NCI-H510A treated with DMSO at 0.1 percent for 48 hours (cell line): ENCODE data around the gene CTSA.
A peak's percentile ranks its signal among the peaks of the same experiment; 100 is the strongest.
"Not testable (repeated sequence)": the region's sequence is repeated elsewhere in the genome, so short reads cannot be mapped to it uniquely, and the experiment has no call there.

ENCODE experiments used
- DNase-seq: peaks from one replicate; lab custom pipeline; 2025; lab: John Stamatoyannopoulos, UW

CTSA gene

DNA sequence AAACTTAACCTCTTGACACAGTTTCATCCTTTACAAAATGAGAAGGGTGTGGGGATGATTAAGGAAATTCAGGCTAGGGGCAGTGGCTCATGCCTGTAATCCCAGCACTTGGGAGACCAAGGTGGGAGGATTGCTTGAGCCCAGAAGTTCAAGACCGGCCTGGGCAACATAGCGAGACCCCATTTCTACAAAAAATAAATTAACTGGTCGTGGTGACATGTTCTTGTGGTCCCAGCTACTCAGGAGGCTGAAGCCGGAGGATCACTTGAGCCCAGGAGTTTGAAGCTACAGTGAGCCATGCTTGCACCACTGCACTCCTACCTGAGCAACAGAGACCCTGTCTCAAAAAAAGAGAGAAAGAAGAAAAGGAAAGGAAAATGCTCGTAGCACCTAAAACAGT is 24.7 kb upstream of the CTSA start:
- no peak for DNase-seq

- no peak for DNase-seq
Measured at GRCh38 chr20:45867136-45867818, 23.9 kb upstream of the CTSA start.

DNA sequence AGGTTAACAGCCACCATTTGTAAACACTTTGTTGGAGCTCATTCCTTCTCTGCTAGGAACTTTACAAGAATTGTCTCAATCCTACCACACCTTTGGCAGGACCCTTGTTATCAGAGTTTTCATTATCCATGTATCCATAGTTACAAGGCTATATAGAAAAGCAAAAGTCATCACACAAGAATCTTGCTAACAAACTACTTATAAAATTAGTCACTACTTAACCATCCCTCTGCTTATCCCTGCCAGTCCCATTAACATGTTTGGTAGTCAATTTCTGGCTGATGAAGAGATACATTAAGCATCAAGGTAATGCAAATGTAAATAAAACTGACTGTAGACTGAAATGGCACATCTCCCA is 23.3 kb upstream of the CTSA start:
- no peak for DNase-seq

- DNase-seq, result peak; percentile 10
Measured at GRCh38 chr20:45872626-45873025, 18.5 kb upstream of the CTSA start.

GRCh38 chr20:45873409-45874103 is 17.6 kb upstream of the CTSA start:
- DNase-seq, result no peak

DNA sequence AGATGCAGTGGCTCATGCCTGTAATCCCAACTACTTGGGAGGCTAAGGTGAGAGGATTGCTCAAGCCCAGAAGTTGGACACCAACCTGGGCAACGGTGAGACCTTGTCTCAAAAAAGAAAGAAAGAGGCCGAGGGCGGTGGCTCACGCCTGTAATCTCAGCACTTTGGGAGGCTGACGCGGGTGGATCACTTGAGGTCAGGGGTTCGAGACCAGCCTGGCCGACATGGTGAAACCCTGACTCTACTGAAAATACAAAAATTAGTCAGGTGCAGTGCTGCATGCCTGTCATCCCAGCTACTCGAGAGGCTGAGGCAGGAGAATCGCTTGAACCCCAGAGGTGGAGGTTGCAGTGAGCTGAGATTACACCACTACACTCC is 17.0 kb upstream of the CTSA start:
- not testable (repeated sequence) for DNase-seq

GRCh38 chr20:45874576-45874975 is 16.6 kb upstream of the CTSA start:
- no peak for DNase-seq

DNA sequence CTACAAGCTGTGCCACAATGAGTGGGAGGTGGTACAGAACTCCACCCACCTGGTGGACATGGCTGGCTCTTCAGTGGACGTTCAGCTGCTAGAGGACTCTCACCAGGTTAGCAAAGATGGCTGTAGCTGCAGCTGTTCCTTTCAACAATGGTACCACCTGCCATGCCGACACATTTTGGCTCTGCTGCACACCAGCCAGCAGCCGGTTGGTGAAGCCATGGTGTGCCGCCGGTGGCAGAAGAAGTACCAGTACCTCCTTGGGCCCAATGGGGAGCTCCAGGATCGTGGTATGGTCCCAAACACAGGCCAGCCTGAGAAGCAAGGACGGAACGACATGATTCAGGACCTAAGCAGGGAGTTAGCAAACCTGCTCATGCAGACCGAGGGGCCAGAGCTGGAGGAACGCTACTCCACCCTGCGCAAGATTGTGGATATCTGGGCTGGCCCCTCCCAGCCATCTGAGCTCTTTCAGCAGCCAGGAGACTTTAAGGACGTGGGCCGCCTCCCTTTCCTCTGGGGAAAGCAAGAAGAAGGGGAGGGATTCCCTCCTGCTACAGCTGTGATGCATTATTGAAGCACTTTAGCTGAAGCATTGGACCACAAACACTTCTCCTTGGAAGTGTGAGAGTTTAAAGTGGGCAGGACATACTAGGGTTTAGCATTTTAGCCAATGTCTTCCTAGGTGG is 12.9 kb upstream of the CTSA start:
- no peak for DNase-seq

GRCh38 chr20:45880988-45881788 is 9.9 kb upstream of the CTSA start, which contains the start of gene ZSWIM1:
TSS of gene ZSWIM1 (plus strand) at chr20:45881227. CDS start at chr20:45882593, 1,366 bp downstream.
- DNase-seq, result peak; percentile 98

GRCh38 chr20:45882469-45883099 is 8.6 kb upstream of the CTSA start:
- DNase-seq, result no peak

DNA sequence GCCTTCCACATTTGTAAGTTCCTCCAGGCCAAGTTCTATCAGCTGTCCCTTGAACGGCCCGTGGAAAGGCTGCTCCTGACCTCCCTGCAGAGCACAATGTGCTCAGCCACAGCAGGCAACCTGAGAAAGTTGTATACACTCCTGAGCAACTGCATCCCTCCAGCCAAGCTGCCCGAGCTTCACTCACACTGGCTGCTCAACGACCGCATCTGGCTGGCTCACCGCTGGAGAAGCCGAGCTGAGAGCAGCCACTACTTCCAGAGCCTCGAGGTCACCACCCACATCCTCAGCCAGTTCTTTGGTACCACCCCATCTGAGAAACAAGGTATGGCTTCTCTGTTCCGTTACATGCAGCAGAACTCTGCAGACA is 8.1 kb upstream of the CTSA start:
- no peak for DNase-seq

GRCh38 chr20:45886590-45887345 is 4.4 kb upstream of the CTSA start:
- no peak for DNase-seq

DNA sequence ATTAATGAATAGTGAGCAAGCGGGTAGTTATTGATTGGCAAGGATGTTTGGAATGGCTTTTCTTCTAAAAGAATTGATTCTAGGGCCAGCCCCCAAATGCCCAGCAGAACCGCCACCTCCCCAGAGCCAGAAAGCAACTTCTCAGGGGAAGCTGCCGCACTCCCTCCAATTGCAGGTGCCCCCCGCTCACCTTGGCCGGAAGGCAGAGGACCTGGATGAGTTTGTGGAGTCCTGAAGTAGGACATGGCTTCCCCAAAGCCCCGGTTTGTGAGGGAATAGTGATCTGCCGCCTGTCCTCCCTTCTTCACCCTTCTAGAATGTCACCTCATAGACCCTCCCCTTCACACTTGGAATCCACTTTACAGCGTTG is 3.8 kb upstream of the CTSA start, which contains the start of gene SPATA25:
Gene SPATA25 (minus strand): TSS at position 277 of the 370 bp plus-strand sequence. CDS start 32 bp downstream, at position 245.
- no peak for DNase-seq

DNA sequence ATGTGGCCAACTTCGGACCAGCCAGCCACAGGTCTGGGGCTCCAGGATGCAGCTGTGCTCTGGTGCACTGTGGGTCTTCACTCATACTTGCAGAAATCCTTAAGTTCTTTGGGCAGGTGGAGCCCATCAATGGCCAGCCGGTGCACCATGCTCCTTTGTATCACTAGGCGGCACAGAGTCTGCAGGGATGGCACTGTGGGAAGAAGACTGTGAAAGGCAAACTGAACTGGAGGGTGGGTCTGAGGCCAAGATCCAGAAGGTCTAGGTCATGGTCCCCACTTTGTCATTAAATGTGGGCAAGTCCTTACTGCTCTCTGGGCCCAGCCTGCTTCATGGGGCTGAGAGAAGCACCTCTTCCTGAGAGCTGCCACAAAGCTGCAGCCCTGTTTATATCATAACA is 2.5 kb upstream of the CTSA start:
- DNase-seq, result no peak

DNA sequence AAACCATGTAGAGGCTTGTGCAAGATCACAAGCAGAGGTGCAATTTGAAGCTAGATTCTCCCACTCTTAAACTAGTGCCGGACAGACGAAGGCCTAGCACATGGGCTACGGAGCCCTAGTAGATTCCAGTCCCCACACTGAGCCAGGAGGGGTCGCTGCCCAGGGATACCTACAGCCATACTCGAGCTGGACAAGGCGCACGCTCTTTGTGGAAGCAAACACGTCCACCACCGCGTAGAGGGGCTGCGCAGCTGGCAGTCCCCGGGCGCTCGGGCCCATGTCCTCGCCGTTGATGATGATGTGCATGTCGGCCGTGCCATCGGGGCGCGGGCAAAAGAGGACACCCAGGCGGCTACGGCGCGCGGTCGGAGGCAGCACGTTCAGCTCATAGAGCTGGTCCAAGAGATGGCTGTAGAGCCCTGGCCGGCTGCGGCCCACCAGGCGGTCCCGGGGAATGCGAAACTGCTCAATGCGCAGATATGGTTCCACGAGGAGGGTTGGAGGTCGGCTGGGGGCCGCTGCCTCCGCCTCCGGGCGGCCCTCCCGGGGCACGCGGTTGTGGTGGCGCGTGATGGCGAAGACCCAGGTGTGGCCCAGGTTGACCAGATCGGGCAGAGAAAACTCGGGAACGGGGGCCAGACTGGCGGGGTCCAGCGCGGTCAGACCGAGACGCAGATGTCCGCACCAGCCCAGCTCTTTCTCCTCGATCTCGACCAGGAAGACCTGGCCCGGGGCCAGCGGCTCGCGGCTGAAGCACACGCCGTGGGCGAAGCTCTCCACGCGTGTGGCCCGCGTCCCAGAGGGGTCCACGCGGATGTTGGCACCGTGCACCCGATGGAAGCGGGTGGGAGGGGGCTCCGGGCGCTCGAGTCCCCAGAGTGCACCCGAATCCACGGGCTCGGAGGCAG is 804 bp upstream of the CTSA start:
- peak; percentile 61 for DNase-seq

GRCh38 chr20:45892049-45892825 is 1.1 kb downstream of the CTSA start:
- DNase-seq, result peak; percentile 21

DNA sequence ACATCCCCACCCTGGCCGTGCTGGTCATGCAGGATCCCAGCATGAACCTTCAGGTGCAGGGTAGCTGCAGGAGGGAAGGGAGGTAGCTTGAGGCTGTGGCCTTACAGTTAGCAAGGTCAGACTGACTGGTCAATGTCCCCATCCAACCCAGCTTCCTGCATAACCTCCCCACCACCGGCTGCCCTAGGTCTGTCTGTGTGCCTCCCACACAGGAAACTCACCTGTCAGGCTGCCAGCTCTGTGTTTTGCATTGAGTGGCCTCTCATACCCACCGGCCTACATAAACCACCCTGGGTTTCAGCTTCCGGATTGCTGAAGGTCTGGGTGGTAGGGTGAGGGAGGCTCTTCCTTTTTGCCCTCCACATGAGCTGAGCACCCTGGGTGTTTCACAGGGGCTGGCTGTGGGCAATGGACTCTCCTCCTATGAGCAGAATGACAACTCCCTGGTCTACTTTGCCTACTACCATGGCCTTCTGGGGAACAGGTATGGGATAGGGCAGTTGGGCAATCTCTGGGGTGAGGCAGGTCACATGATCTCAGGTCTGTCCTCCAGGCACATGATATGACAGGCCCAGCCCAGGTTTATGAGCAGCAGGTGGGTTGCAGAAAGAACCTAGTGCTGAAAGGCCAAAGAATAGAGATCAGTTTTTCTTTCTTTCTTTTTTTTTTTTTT is 1.8 kb downstream of the CTSA start:
- DNase-seq, result no peak

- no peak for DNase-seq
Measured at GRCh38 chr20:45893831-45894230, 2.7 kb downstream of the CTSA start.

DNA sequence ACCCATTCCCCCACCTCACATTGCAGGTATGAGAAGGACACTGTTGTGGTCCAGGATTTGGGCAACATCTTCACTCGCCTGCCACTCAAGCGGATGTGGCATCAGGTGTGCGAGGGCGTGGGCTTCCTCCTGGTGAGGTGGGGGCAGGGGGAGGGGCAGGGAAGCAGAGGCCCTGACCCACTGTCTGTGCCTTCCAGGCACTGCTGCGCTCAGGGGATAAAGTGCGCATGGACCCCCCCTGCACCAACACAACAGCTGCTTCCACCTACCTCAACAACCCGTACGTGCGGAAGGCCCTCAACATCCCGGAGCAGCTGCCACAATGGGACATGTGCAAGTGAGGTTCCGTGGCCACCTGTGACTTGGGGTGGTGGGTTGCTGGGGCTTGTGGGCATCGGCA is 3.7 kb downstream of the CTSA start:
- DNase-seq, result no peak
